PFSK-1 (cell line): ENCODE data around the gene C16orf74.

ENCODE experiments used
- FOXP2 ChIP-seq: optimal IDR thresholded peaks from 2 replicates; pipeline ENCODE3; 2011; ENCODE audit warnings: borderline replicate concordance, control low read depth, inconsistent platforms; ENCODE audit not compliant: insufficient read depth; ENCODE audit errors: extremely low read length, extremely low read depth
- POLR2AphosphoS5 ChIP-seq: IDR thresholded peaks from 2 replicates; pipeline ENCODE4 v1.6.1; 2012; ENCODE audit warnings: low read depth, mild to moderate bottlenecking, control low read depth, low read length, moderate library complexity
- REST ChIP-seq, 2 experiments: IDR thresholded peaks; 2 replicates each; pipeline versions ENCODE4 v1.6.1 to v1.8.0; 2011 to 2012; ENCODE audit warnings: low read depth in 2 of 2, low read length in 2 of 2, control low read depth in 1 of 2, inconsistent platforms in 1 of 2, mild to moderate bottlenecking in 1 of 2, moderate library complexity in 1 of 2; ENCODE audit not compliant: insufficient read depth in 1 of 2
- SIN3A ChIP-seq: IDR thresholded peaks from 2 replicates; pipeline ENCODE4 v1.6.1; 2012; ENCODE audit warnings: mild to moderate bottlenecking, low read length, moderate library complexity, borderline replicate concordance; ENCODE audit not compliant: insufficient read depth
- TAF1 ChIP-seq: IDR thresholded peaks from 2 replicates; pipeline ENCODE4 v1.6.1; 2012; ENCODE audit warnings: low read length, control low read depth, borderline replicate concordance; ENCODE audit not compliant: insufficient read depth

Gene C16orf74

GRCh38 chr16:85719605-85720301 is 31.1 kb downstream of the C16orf74 start:
- TF ChIP-seq TAF1 (no peak), FOXP2 (no peak), REST (IDR thresholded peaks at IDR 0.05; ENCODE audit: insufficient read depth in 1 of 2, low read depth in 2 of 2, low read length in 2 of 2) (no peak), POLR2AphosphoS5 (no peak), SIN3A (no peak)

- no peak for TF ChIP-seq SIN3A
- no peak for TF ChIP-seq TAF1
- no peak for TF ChIP-seq FOXP2
- no peak for TF ChIP-seq POLR2AphosphoS5
Measured at GRCh38 chr16:85718682-85719081, 32.2 kb downstream of the C16orf74 start.

GRCh38 chr16:85718153-85718477 is 32.8 kb downstream of the C16orf74 start:
- TF ChIP-seq SIN3A (no peak), TAF1 (no peak), POLR2AphosphoS5 (no peak), FOXP2 (no peak), REST (IDR thresholded peaks at IDR 0.05; ENCODE audit: insufficient read depth in 1 of 2, low read depth in 2 of 2, low read length in 2 of 2) (no peak)

- no peak for TF ChIP-seq TAF1
- no peak for TF ChIP-seq POLR2AphosphoS5
- no peak for TF ChIP-seq REST (IDR thresholded peaks at IDR 0.05; ENCODE audit: insufficient read depth in 1 of 2, low read depth in 2 of 2, low read length in 2 of 2)
- TF ChIP-seq FOXP2, result no peak
- TF ChIP-seq SIN3A, result no peak
Measured at GRCh38 chr16:85717393-85718152, 33.3 kb downstream of the C16orf74 start.

- no peak for TF ChIP-seq REST (IDR thresholded peaks at IDR 0.05; ENCODE audit: insufficient read depth in 1 of 2, low read depth in 2 of 2, low read length in 2 of 2)
- TF ChIP-seq SIN3A, result no peak
- no peak for TF ChIP-seq FOXP2
- no peak for TF ChIP-seq TAF1
- TF ChIP-seq POLR2AphosphoS5, result no peak
Measured at GRCh38 chr16:85716680-85717038, 34.2 kb downstream of the C16orf74 start.
